Skeletal muscle tissue (tissue), 4 donors: ENCODE data around the gene ZNF316. TPM values are rescaled to one million over a fixed set of nuclear protein-coding genes. Genes with fewer than 3 reads are reported as not detected.
"Not testable (repeated sequence)": the region's sequence is repeated elsewhere in the genome, so short reads cannot be mapped to it uniquely, and the experiment has no call there.

Experiments
- H3K27ac ChIP-seq: one replicate; pipeline ENCODE4 v1.7.0; 2013; ENCODE audit warnings: mild to moderate bottlenecking, low read depth, low read length, inconsistent platforms
- H3K27me3 ChIP-seq, 3 donors: one replicate each; pipeline ENCODE4 v1.7.0; 2013; ENCODE audit warnings: low read length in 3 of 3; ENCODE audit not compliant: control insufficient read depth in 3 of 3, insufficient read depth in 3 of 3
- H3K36me3 ChIP-seq, 3 donors: one replicate each; pipeline ENCODE4 v1.7.0; 2013; ENCODE audit warnings: low read length in 3 of 3; ENCODE audit not compliant: control insufficient read depth in 3 of 3, insufficient read depth in 3 of 3
- H3K4me1 ChIP-seq, 3 donors: one replicate each; pipeline ENCODE4 v1.7.0; 2013; ENCODE audit warnings: low read length in 3 of 3, mild to moderate bottlenecking in 3 of 3; ENCODE audit not compliant: control insufficient read depth in 3 of 3, insufficient read depth in 3 of 3
- H3K4me3 ChIP-seq, 3 donors: one replicate each; pipeline ENCODE4 v1.7.0; 2013; ENCODE audit warnings: low read length in 3 of 3
- H3K9ac ChIP-seq, 3 donors: one replicate each; pipeline ENCODE4 v1.7.0; 2013; ENCODE audit warnings: low read length in 3 of 3, mild to moderate bottlenecking in 3 of 3, moderate library complexity in 2 of 3, low read depth in 1 of 3
- H3K9me3 ChIP-seq, 3 donors: one replicate each; pipeline ENCODE4 v1.7.0; 2013; ENCODE audit warnings: low read length in 3 of 3; ENCODE audit not compliant: control insufficient read depth in 3 of 3
- total RNA-seq: library from RNA; depleted of rRNA; stranded (reverse); fragments of >200 nt; gene quantifications from one replicate; pipeline ENCODE4 v1.2.3, GENCODE V29; 2014
- donor health status: Osteomylitis.

The ZNF316 gene
- total RNA-seq, 1 donor from 2014 or later, result 9.9 TPM

- peaks cover 0 to under 1% (median 0%) of the 10 kb centered on the region in 3 donors for H3K4me1 ChIP-seq
- no peak overlapping the region for H3K27ac ChIP-seq
- no peak overlapping the region for H3K4me3 ChIP-seq
- H3K9ac ChIP-seq, result no peak overlapping the region
- H3K36me3 ChIP-seq, result peaks cover 12 to 26% (median 14%) of the 10 kb centered on the region in 3 donors
- H3K27me3 ChIP-seq, result peaks cover 0 to 3% (median 0%) of the 10 kb centered on the region in 3 donors
- no peaks in the 10 kb centered on the region for H3K9me3 ChIP-seq
Observed at GRCh38 chr7:6621195-6622133, 15.7 kb upstream of the ZNF316 start.

GRCh38 chr7:6622134-6622710 lies 14.9 kb upstream of the ZNF316 start:
- Histone ChIP-seq H3K9ac (no peak overlapping the region), H3K36me3 (peaks cover 12 to 26% (median 14%) of the 10 kb centered on the region in 3 donors), H3K27ac (no peak overlapping the region), H3K9me3 (no peaks in the 10 kb centered on the region), H3K4me3 (no peak overlapping the region), H3K27me3 (peaks cover 0 to 1% (median 0%) of the 10 kb centered on the region in 3 donors), H3K4me1 (no peaks in the 10 kb centered on the region)

DNA sequence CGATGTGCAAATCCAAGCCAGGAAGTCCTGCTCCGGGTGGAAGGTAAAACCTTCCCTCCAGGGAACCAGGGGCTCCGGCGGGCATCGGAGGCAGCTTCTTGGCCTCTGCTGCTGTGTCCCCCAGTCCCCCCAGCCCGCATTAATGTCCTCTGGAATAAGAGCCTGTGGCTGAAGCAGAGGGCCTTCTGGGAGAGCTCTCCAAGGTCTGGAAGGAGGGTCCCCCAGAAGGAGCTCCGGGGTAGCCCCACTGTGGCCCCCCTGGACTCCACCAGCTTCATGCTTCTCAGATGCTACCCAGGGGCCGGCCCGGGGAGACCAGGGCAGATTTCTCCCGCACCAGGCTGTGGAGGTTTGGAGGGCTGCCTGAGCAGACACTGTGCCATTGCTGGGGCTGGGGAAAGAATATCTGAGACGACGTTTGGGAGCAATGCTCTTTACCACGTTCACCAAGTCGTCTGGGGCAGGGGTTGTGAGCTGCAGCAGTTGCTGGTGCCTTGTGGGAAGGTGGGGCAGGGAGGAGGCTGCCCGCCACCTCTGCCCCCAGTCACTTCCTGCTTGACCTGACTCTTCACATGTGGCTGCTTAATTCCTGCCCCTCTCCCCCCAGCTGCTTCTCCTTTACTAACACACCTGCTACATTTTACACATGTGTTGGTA lies 13.4 kb upstream of the ZNF316 start:
- Histone ChIP-seq H3K4me1 (no peaks in the 10 kb centered on the region), H3K27me3 (no peaks in the 10 kb centered on the region), H3K4me3 (no peak overlapping the region), H3K36me3 (peaks cover 11 to 22% (median 12%) of the 10 kb centered on the region in 3 donors), H3K9me3 (no peaks in the 10 kb centered on the region), H3K27ac (no peak overlapping the region), H3K9ac (no peak overlapping the region)

DNA sequence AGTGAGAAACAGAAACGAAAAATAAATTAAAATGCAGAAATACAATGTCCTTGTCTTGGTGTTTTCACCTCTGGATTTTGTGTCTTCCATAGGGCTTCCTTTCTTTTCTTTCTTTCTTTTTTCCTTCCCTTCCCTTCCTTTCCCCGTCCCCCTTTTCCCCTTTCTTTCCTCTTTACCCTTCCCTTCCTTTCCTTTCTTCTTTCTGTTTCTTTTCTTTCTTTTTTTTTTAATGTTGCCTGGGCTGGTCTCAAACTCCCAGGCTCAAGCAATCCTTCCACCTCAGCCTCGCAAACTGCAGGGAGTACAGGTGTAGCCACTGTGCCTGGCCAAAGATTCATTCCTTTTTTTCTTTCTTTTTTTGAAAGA lies 12.9 kb upstream of the ZNF316 start:
- H3K9me3 ChIP-seq, result no peaks in the 10 kb centered on the region
- H3K27ac ChIP-seq, result no peak overlapping the region
- H3K4me1 ChIP-seq, result no peaks in the 10 kb centered on the region
- peaks cover 11 to 22% (median 12%) of the 10 kb centered on the region in 3 donors for H3K36me3 ChIP-seq
- no peaks in the 10 kb centered on the region for H3K27me3 ChIP-seq
- H3K4me3 ChIP-seq, result no peak overlapping the region
- no peak overlapping the region for H3K9ac ChIP-seq

DNA sequence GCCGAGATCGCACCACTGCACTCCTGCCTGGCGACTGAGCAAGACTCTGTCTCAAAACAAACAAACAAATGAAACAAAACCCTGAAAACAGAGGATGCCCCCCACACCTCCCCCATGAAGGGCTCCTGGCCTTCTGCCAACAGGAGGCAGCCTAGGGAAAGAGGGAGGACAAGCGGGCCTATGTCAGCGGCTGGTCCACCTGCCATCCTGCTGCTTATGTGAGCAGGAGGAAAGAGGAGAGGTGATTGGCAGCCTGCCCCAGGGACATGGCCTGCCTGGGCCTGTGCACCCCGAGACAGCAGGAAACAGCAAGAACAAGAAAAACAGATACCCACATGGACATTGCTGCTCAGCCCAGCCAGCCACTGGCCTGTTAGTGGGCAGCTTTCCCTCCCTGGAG lies 9.1 kb upstream of the ZNF316 start:
- H3K36me3 ChIP-seq, result peaks cover 2 to 6% (median 3%) of the 10 kb centered on the region in 3 donors
- H3K9ac ChIP-seq, result no peak overlapping the region
- H3K27ac ChIP-seq, result no peak overlapping the region
- H3K4me3 ChIP-seq, result no peak overlapping the region
- H3K4me1 ChIP-seq, result no peaks in the 10 kb centered on the region
- H3K9me3 ChIP-seq, result no peaks in the 10 kb centered on the region
- no peaks in the 10 kb centered on the region for H3K27me3 ChIP-seq

DNA sequence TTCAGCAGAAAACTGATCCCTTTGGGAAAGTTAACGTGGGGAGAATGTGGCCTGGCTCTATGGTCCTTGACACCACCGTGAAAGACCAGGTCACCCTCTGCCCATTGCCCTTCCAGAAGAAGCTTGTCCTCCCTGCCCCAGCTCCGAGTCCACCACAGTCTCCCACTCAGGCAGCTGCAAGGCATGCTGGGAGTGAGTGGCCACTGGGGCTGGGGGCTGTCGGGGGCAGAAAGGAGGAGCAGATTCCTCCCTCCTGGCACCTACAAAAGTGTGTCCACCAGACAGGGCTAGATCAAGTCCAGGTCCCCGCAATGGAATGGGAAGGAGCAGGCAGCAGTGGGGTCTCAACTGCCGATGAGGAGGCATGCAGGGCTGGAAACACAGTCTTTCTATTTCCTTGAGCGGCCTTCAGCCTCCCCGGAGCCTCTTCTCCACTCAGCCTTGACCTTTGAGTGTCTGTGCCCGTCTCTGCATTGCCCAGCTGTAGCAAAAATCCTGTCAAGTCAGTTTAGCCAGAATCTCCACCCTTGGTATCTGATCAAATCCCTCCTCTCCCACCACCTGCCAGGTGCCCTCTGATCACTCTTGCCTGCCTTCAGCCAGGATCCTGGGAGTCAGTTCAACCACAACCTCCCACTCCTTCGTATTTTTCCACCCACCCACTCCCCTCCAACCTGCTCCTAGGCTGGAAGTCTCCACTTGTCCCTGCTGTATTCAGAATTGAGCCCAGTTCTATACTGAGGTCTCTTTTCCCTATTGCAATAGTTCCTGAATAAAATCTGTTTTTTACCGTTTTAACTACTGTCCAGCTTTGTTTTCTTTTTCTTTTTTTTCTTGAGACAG lies 6.9 kb upstream of the ZNF316 start:
- Histone ChIP-seq H3K9ac (no peak overlapping the region), H3K4me3 (no peak overlapping the region), H3K27me3 (no peaks in the 10 kb centered on the region), H3K9me3 (no peaks in the 10 kb centered on the region), H3K4me1 (no peaks in the 10 kb centered on the region), H3K27ac (no peak overlapping the region), H3K36me3 (no peaks in the 10 kb centered on the region)

DNA sequence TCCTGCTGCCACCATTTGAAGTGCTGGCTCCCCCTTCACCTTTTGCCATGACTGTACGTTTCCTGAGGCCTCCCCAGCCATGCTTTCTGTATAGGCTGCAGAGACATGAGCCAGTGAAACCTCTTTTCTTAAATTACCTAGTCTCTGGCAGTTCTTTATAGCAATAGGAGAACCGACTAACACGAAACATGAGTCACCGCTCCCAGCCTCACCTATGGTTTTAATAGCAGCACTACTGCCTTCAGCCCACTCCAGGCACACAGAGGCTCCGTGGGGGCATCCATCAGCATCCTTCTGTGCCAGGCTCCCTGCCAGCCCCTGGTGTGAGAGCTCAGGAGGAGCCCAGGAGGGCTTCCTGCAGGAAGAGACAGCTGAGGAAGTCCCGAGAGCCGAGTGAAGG lies 5.5 kb upstream of the ZNF316 start:
- Histone ChIP-seq H3K4me1 (peaks cover 4 to 5% (median 4%) of the 10 kb centered on the region in 3 donors), H3K27me3 (no peaks in the 10 kb centered on the region), H3K9me3 (no peaks in the 10 kb centered on the region), H3K27ac (no peak overlapping the region), H3K9ac (no peak overlapping the region), H3K36me3 (no peaks in the 10 kb centered on the region), H3K4me3 (no peak overlapping the region)

- Histone ChIP-seq H3K27me3 (no peaks in the 10 kb centered on the region), H3K9me3 (no peaks in the 10 kb centered on the region), H3K4me1 (peaks cover 14 to 17% (median 15%) of the 10 kb centered on the region in 3 donors), H3K36me3 (peaks cover 0 to 2% (median 0%) of the 10 kb centered on the region in 3 donors), H3K27ac (no peak overlapping the region), H3K9ac (no peak overlapping the region), H3K4me3 (no peak overlapping the region)
Observed at GRCh38 chr7:6634021-6634420, 3.1 kb upstream of the ZNF316 start.

- not testable (repeated sequence) for H3K27me3 ChIP-seq, H3K9ac ChIP-seq, H3K9me3 ChIP-seq, H3K4me3 ChIP-seq, H3K27ac ChIP-seq, H3K36me3 ChIP-seq
- peaks cover 14 to 23% (median 15%) of the 10 kb centered on the region in 3 donors for H3K4me1 ChIP-seq
Observed at GRCh38 chr7:6634971-6635370, 2.1 kb upstream of the ZNF316 start.
